Glomerular endothelial cell (primary cell): ENCODE results near the gene LIPC. TPM values are rescaled to one million over a fixed set of nuclear protein-coding genes. Genes with fewer than 3 reads are reported as not detected.

ENCODE experiments used
- DNase-seq: peaks from one replicate; pipeline ENCODE4 v3.0.0-alpha.2; 2011; ENCODE audit warnings: low read depth, low spot score; ENCODE audit errors: extremely low read depth
- total RNA-seq: library from RNA; depleted of rRNA; stranded (reverse); fragments of >200 nt; gene quantifications from 2 replicates; pipeline ENCODE4 v1.2.3, GENCODE V29; 2015

The LIPC gene
- total RNA-seq, 1 donor from 2014 or later: 0.12 TPM

DNA sequence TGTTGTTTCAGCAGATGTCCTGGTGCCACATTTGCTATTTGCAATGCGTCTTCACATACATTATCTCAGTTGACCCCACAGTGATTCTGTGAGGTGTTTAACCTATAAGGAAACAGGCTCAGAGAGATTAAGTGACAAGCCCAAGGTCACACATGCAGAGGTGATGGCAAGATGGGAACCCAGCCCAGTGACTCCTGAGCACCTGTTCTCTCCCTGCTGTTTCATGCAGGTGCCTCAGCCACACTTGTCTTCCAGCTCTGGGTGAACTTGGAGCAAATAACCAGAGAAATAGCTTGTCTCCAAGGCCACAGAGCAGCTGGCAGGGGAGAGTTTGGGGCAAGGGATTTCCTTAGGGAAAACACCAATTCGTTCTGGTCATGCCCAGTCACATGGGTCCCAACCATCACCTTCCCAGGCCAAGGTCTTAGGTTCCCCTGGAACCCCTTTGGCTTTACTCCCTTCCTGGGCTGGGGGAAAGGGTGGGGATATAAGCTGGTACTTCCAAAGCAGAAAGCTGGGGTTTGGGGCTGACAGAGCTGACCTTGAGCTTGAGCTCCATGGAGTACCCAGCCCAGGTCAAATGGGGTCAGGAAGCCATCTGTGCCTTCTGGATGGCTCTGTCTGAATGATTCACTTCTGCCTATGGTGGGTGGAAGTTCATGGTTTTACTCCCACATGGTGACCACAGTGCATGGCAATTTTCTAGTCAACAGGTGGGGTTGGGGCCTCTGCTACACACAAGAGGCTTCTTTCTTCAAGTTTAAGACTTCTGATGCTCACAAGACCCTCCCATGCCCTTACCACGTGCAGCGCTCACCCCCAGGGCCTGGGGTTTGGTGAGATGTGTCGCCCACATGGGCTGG is 22.4 kb downstream of the LIPC start:
- no peak for DNase-seq

GRCh38 chr15:58454950-58455401 is 23.2 kb downstream of the LIPC start:
- DNase-seq: no peak

DNA sequence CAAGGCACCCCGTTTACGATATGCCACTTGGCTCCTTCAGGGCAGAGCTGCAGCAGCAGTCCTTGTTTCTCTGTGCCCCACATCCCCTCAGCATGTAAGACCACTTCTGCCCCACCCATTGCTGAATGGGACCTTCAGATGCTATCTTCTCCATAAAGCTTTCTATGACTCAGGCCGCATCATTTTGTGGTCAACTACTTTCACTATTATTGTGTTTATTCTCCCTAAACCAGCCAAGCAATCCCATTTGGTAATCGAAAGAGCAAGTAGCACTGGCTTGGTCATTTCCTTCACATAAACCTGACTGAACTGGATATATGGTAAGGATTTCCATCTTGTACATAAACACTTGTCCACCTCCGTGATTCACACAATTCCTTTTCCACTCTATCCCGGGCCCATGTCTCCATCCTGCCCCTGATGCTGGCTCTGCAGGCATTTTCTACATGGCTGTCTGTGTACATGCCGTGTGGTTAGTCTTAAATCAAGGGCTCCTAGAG is 25.7 kb downstream of the LIPC start:
- no peak for DNase-seq

DNA sequence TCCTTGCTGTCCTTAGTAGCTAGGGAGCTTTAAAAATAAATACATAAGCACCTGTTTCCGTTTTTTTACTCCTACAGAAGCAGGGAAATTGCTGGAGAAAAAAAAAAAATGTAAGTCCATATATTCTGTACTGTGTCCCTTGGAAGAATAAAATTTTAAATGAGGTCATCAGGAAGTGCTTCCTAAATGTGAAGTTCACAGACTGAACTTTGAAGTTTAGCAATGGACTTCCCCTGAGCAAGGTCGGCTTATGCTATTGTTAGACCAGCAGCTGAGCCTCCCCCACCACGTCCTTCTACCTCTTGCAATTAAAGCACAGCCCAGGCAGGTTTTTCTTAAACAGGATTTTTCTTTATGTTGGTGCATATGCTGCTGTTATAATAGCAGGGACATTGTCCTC is 26.3 kb downstream of the LIPC start:
- DNase-seq: no peak

GRCh38 chr15:58459045-58459444 is 27.3 kb downstream of the LIPC start:
- DNase-seq: no peak

DNA sequence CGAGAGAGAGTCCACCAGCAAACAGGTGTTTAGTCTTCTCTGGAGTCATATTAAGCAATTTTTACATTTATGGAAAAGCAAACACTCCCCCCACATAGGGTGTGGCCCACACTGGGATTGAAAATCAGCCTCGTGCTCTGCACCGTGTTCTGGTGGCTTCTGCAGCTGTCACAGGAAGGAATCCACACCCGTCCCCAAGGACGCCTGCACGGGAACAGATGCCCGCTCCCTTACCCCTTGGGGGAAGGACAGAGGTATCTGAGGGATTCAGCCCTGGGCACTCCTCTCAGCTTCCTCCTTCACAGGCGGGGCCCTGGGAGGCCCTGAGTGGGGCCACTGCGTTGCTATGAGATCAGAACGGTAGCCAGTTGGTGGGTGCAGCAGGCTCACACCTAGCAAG is 27.8 kb downstream of the LIPC start:
- DNase-seq: no peak

- no peak for DNase-seq
Observed at GRCh38 chr15:58460116-58460790, 28.5 kb downstream of the LIPC start.

DNA sequence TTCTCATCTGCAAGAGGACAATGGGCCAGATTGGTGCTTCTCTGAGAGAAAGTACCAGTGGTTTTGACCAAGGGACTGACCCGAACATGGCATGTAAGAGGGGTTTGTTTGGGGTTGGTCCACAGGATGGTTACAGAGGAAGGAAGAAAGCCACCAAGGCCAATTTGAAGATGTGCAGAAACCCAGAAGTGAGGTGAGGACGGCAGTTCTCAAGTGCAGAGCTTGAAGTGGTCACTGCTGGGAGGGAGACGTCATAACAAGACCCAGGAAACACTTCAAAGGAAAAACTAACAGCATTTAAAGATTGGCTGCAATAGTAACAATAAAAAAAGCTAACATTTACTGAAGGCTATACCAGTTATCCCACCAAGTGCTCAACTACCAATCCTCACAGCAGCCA is 29.1 kb downstream of the LIPC start:
- DNase-seq: no peak

- DNase-seq: no peak
Observed at GRCh38 chr15:58462547-58462946, 30.8 kb downstream of the LIPC start.

GRCh38 chr15:58462973-58463663 is 31.3 kb downstream of the LIPC start:
- DNase-seq: no peak

DNA sequence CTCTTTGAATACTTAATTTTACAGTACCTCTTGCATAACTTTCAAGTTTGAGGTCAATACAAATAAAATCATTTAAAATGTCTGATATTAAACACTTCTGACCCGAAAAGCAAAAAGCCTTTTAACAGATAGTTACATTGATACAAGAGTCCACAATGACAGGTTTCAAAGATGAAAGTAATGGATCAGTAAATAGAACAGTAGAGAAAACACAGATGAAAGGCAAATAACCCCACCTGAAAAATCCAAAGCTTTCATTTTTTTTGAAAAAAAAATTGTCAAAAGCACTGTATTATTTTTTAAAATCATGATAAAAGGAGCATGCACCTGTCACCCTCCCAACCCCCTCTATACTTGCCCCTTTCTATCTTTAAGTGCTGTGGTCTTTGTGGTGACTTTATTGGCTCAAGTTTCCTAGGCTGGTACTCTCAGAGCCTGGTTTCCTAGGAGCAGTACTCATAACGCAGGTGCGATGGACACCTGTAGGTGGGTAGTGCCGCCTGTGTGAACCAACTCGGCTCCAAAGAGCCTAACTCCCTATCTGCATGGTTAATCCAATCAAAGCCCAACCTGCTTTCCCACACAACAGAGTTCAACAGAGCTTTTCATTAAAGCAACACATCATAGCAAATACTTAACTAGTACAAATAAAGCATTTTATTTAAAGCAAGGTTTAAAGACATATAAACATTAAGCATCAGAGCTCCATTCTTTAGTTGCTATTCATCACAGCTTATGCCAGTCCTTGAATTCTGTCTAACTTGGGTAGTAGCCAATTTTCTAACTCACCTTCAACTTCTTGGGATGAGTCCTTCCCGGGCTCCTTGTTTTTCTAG is 32.2 kb downstream of the LIPC start:
- DNase-seq: no peak

GRCh38 chr15:58465070-58465469 is 33.3 kb downstream of the LIPC start:
- no peak for DNase-seq

- DNase-seq: no peak
Observed at GRCh38 chr15:58465866-58466517, 34.2 kb downstream of the LIPC start.

GRCh38 chr15:58466566-58466965 is 34.8 kb downstream of the LIPC start:
- no peak for DNase-seq

DNA sequence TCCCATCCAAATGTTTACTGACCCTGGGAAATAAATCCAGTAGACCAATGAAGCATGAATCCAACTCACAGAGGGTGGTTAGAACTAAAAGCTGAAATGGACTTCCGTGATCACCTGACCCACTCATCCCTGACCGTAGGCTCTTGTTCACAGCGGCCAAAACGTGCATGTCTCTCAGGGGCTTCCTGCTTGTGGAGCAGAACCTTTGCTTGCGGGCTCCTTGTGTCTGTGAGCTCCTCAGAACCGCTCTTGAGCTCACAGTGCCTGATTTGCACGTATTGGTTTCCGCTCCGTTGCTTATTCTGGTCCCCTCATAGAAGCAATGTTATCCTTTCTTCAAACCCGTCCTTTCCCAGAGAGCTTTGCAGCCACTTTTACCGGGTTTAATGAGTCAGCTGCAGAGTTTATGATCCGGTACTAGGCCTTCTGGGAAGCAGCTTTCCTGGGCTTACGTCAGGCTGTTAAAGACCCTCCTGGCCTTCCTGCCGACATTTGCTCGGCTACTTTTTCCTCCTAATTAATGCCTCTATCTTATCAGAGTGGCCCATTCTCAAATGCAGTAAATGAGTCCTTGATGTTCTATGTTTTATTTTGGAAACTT is 35.4 kb downstream of the LIPC start:
- DNase-seq: no peak

GRCh38 chr15:58467722-58468423 is 36.1 kb downstream of the LIPC start:
- no peak for DNase-seq

DNA sequence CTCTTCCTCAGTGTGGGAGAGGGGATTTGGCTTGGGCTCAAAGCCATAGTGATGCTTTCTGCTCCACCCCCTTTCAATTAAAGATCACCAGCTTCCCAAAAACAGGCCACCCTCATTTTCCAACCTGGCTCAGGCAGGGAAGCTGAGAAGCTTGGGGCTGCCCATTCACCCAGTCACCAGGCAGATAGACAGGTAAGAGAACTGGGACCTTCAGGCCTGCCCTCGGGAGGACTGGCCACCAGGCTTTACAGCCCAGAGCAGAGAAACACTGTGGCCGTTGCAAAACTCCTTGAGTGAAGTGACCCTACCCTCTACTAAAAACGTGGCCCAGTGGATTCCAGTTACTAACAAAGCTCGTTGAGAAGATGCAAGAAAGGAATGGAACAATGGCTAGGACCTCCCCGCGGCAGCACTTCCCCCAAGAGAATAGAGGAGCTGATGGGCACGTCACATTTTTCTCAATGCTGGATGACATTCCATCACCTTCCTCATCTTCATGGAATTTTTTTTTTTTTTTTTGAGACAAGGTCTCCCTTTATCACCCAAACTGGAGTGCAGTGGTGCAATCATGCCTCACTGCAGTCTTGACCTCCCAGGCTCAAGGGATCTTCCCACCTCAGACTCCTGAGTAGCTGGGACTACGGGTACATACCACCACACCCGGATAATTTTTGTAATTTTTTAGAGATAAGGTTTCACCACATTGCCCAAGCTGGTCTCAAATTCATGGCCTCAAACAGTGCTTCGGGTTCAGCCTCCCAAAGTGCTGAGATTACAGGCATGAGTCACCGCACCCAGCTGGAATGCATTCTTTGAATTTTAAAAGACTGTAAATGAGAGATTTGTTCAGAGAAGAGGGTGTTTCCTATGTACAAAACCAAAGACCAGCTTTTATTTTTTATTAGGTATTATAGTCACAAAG is 37.9 kb downstream of the LIPC start:
- no peak for DNase-seq

GRCh38 chr15:58471348-58471747 is 39.6 kb downstream of the LIPC start:
- no peak for DNase-seq
